HG02973 (cell line): ENCODE results near the gene DDX51.

Experiments used
- ATAC-seq: cut with Tn5 transposase; IDR thresholded peaks from one replicate; pipeline ENCODE4 v1.9.1; 2021; ENCODE audit warnings: moderate library complexity; ENCODE audit not compliant: unreplicated experiment

The DDX51 gene

GRCh38 chr12:132179431-132180362, 35.6 kb upstream of the DDX51 start:
- ATAC-seq: no peak

DNA sequence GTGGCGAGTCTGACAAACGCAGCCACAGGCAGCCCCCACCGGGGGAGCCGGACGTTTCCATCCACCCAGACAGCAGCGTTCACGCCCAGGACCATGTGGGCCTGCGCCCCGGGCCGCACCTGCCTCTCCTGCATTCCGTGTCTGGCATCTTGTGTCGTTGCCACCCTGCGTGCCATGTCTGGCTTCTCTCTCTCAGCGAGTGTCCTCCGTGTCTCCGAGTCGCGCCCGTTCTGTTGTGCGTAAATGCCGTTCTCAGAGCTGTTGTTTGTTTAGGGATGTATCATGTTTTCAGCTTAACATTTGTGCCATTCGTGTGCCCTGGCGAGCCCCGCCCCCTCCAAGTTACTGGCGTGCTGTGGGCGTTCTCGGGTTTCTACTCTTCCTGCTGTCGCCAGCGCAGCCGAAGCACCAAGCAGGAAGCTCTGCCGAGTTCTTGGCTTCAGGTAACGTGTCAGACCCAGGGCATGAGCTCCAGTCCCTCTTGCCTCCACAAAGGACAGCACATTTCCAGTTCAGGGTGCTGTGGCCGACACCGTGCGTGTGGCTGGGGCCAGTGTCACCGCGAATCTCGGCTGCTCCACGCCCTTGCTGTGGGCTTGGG, 34.8 kb upstream of the DDX51 start:
- ATAC-seq: no peak

DNA sequence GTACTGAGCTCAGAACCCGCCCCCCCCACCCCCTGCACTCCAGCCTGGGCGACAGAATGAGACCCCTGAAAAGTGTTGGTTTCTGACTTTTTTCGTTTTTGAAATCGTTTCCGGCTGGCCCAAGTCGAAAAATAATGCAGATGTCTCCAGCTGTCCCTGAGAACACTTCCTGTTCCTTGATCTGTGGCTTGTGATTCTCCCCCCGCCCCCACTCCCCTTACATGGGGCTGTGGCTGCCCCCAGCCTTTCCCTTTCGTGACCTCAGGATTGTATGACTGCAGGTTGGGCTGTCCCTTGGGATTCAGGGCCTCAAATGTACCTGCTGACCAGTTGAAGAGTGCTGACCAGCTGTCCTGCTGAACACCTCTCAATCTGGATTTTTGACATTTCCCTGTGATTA, 34.2 kb upstream of the DDX51 start:
- no peak for ATAC-seq

- ATAC-seq: no peak
Measured at GRCh38 chr12:132176920-132177551, 32.9 kb upstream of the DDX51 start.

DNA sequence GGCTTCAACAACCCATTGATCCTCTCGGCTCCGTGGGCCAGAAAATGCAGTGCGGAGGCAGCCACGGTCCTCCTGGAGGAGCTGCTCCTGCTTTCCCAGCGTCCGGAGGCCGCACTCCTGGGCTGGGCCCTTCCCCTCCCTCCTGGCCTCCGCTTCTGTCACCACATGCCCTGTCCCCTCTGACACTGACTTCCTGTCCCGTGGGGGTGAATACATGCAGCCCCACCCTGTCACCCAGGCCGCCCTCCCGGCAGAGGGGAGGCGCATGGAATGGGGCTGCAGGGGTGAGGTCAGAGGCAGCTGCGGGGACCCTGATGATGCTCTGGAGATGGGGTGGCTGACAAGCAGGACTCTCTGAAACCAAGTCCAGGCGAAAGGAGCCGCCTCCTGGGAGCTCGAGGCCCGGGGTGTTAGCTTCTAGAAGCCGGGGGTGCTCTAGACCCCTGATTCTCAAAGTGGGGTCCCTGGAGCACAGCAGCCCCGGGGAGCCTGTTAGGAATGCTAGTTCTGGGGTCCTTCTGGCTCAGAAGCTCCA, 32.3 kb upstream of the DDX51 start:
- ATAC-seq: no peak

DNA sequence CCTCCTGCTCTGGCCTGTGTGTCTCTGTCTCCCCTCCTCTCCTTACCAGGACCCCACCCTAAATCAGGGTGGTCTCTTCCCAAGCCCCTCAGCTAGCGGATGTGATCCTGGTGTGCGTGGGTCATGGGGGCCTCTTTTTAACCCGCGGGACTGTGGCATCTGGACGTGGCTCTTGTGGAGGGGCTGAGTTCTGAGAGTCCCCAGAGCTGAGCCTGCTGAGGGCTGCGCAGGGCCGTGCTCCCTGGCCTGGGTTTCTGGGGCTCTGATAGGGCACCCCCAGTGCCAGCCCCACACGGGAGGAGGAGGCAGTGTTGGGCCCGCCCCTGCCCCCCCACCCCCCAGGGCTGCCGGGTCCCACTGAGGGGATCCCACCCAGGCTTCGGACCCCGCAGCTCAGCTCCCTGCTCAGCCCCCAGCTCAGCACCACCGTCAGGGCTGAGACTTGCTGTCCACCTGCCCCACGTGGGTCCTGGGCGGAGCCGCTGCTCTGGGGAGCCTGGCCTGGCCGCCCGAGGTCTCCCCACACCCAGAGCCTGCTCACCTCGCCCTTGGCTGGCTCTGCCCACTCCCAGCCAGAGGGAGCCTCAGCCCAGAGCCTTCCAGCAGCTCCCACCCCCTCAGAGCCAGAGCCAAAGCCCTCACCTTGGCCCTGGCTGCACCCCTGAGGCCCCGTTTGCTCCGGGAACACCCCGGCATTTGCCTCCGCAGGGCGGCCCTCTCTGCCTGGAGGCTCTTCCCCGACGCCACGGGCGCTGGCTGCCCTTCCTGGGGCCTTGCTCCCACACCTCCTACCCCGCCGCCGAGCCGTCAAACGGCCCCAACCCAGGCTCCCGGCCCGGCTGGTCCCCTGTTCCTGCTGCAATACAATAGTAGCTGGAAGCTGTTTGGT, 31.6 kb upstream of the DDX51 start:
- ATAC-seq: no peak

GRCh38 chr12:132174839-132175490, 30.8 kb upstream of the DDX51 start:
- no peak for ATAC-seq

- no peak for ATAC-seq
Measured at GRCh38 chr12:132174015-132174838, 30.1 kb upstream of the DDX51 start.

DNA sequence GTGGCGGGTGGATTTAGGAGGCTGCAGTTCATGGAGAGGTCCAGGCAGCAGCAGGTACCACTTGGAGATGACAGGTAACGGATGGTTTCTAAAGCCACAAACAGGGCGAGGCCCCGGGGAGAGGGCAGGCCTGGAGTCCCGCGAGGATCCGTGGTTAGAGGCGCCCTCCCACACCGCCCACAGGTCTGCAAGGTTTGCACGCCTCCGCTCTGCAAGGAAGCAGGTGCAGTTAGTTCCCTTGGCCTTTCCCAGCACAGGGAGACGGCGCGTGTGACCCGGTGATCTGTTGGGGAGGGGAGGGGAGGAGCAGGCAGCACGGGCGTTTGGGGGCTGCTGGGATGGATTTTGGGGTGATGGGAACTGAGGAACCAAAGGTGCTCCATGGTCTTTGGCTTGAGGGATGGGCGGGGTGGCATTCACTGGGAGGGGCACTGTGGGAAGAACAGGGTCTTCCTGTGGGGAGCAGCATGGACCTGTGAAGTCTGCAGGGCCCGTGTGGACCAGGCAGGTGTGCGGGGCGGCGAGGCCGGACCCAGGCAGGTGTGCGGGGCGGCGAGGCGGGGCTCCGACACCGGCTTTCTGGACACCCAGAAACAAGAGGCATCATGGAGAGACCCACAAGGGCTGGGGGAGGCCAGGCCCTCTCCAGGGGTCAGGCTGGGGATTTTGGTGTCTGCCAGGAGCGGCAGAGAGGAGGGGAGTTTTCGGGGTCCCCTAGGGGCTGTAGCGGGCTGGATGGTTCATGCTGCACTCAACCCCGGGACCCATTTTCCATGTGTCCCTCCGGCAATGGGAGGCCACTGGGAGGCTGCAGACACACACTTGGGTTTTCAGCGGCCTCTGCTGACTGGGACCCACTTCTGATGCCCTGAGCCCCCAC, 29.3 kb upstream of the DDX51 start:
- ATAC-seq: no peak

DNA sequence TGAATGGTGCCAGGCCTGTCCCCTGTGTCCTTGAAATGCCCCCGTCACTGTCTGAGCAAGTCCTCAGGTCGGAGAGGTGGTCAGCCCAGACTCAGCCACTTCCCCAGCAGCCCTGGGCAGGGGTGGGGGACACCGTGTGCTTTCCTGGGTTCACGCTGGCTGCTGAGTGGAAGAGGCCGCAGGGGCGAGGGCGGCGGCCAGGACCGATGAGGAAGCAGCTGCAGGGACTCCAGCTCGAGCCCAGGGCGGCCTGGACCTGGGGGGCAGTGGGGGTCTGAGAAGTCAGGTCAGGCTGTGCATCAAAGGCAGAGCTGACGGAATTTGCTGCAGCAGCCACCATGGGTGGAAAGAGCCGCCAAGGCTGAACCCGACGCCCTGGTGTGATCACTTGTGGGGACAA, 28.5 kb upstream of the DDX51 start:
- ATAC-seq: no peak

- no peak for ATAC-seq
Measured at GRCh38 chr12:132171968-132172521, 27.9 kb upstream of the DDX51 start.

DNA sequence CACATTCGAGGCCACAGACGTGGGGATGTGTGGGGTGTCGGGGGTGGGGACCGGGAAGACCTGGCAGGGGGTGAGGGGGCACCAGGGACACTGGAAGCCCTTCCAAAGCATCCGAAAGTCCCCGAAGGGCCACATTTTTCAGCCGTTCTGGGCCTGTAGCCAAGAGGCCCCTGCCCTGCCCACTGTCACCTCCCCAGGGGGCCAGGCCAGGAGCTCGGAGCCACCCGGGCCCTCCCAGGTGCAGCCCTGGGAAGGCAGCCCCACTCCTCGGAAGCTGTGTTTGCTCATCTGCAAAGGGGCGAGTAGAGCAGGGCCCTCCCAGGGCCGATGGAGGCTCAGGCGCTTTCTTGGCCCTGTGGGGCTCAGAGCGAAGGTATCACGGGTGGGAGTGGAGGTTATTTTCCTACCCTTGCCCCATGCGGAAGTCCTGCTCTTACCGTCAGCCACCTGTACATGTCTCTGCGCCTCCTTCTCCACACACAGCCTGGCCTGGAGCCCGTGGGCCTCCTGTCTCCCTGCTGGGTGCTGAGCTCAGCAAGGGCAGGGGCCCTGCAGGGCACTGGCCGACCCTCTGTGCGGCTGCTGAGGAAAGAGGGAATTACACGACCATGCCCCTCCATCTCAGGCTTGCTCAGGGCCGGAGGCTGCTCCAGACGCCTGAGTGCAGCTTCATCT, 27.3 kb upstream of the DDX51 start:
- ATAC-seq: no peak

DNA sequence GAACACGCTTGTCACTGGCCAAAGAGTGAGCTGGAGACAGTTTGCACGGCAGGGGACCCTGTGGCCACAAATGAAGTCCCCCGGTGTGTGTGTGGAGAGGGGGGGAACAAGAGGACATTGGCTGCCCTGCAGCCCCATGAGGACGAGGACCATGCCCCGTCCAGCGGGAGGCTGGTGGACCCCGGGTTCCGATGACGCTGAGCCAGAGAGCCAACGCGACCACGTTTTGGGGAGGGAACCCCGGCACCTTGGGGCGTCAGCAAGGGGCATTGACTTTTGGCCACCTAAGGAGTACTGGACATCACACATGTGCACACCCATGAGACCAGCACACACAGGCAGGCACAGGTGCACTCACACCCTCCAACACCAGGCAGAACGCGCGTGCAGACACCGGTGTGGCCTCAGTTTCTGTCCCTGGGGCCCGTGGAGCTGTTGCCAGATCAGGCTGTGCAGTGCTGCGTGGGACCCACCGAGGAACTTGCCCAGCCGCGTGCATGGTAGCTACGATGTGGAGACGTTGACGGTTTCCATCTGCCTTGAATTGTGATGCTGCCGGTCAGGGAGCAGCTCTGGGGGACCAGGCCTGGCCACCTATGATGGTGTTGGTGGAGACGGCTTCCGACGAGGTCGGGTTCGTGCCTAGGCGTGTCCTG, 26.6 kb upstream of the DDX51 start:
- no peak for ATAC-seq

DNA sequence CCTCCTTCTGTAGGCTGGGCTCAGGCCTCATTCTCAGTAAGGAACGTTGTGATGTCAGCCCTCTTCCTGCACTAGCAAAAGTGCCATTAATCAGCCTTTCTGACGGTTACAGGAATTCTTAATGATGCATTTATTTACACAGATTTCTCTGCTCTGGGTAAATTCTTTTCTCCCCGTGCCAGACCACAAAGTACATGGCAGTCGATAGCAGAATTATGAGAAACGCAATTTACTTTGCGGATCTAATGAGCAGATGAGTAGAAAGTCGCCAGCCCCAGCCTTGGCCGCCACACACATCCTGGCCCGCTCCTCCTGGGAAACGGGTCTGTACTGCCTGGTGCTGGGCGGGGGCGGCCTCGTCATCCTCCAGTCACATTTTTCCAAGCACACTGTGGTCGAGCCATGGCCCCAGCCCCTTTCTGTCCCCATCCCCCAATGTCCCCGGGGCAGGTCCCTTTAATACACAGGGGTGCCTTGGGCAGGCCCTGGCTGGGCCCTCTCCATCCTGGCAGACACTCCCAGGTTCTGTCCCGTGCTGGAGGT, 26.0 kb upstream of the DDX51 start:
- ATAC-seq: no peak

DNA sequence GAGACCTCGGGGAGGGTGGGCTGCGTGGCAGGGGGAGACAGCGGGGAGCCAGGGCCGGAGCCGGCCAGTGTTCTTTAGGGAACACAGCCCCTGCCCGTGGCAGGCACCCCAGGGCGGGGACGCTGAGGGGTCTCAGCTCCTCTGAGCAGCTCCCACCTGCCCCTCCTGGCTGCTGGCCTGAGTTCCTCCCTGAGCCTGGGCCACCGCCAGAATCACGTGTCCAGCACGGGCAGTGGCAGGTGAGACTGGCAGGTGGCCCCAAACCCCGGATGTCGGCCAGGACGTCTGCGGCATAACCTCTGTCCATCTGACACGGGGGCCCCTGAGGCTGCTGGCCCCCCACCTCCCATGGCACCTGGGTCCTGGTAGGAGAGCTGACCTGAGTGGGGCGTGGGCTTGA, 25.3 kb upstream of the DDX51 start:
- ATAC-seq: no peak

DNA sequence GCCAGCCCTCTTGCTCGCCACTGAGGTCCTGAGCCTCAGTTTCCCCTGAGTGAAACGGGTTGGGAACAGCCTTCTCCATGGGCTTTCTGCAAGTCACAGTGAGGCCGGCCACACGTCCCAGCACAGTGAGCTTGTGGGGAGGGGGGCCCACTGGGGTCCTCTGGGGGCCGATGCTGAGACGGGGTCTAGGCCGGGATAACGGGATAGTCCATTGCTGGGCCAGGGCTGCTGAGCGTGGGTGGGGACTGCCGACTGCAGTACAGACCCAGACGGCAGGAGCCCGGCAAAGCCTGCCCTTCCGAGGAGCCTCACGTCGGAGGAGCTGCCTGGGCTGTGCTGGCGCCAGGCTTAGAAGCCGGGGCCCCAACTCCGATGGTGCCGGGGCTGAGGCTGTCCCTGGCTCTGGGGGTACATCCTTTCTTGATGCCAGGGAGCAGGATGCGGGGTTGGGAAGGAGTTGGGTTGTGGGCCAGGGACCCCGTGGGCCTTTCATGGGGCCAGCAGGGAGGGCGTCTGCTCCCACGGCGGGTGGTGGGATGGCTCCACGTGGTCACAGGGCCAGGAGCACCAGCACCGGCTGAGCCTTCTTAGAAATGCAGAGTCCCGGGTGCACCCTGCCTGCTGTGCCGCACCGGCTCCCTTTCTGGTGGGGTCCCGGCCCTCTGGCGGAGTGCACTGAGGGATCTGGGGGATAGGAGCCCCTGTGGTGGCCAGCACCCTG, 24.4 kb upstream of the DDX51 start:
- no peak for ATAC-seq
